CD4-positive, CD25-positive, alpha-beta regulatory T cell (primary cell): ENCODE measurements around the gene B9D2. TPM values are rescaled to one million over a fixed set of nuclear protein-coding genes. Genes with fewer than 3 reads are reported as not detected.

Experiments
- ATAC-seq, 2 donors: fragments of 150-1000 bp; cut with Tn5 transposase; one replicate each; pipeline ENCODE4 v1.10.0; 2021; ENCODE audit warnings: low read depth in 2 of 2, moderate number of reproducible peaks in 2 of 2, moderate library complexity in 1 of 2
- DNase-seq, 3 donors: peaks; one replicate each; pipeline versions ENCODE4 v3.0.0 to v3.0.0-alpha.2; 2012 to 2022; ENCODE audit warnings: mixed read lengths in 1 of 3
- H3K27ac ChIP-seq: one replicate; pipeline ENCODE4 v1.7.0; 2013; ENCODE audit warnings: mild to moderate bottlenecking, low read length; ENCODE audit not compliant: insufficient read depth, poor library complexity, severe bottlenecking
- H3K27me3 ChIP-seq: one replicate; pipeline ENCODE4 v1.7.0; 2013; ENCODE audit warnings: low read length; ENCODE audit not compliant: control insufficient read depth, insufficient read depth
- H3K36me3 ChIP-seq: one replicate; pipeline ENCODE4 v1.7.0; 2013; ENCODE audit warnings: mild to moderate bottlenecking, low read length, moderate library complexity; ENCODE audit not compliant: control insufficient read depth, insufficient read depth
- H3K4me1 ChIP-seq: 2 replicates; pipeline ENCODE4 v1.7.0; 2013; ENCODE audit warnings: mild to moderate bottlenecking, low read length; ENCODE audit not compliant: insufficient read depth, control insufficient read depth, poor library complexity, severe bottlenecking
- H3K4me3 ChIP-seq: one replicate; pipeline ENCODE4 v1.7.0; 2013; ENCODE audit warnings: low read depth, mild to moderate bottlenecking, low read length, moderate library complexity
- H3K9me3 ChIP-seq, 2 experiments: 1 replicate in 1 of 2; 2 replicates in 1 of 2; pipeline ENCODE4 v1.7.0; 2013; ENCODE audit warnings: low read length in 2 of 2, mild to moderate bottlenecking in 1 of 2, moderate library complexity in 1 of 2; ENCODE audit not compliant: control insufficient read depth in 2 of 2
- H3K27ac Mint-ChIP-seq, 3 donors: one replicate each; pipeline ENCODE4 v1.8.0; 2020 to 2022; ENCODE audit warnings: mild to moderate bottlenecking in 3 of 3, mixed read lengths in 3 of 3, moderate library complexity in 2 of 3
- H3K27me3 Mint-ChIP-seq: one replicate; pipeline ENCODE4 v1.8.0; 2022; ENCODE audit warnings: mild to moderate bottlenecking, mixed read lengths
- H3K36me3 Mint-ChIP-seq: one replicate; pipeline ENCODE4 v1.8.0; 2020; ENCODE audit warnings: mixed read lengths
- H3K4me1 Mint-ChIP-seq, 4 donors: one replicate each; pipeline ENCODE4 v1.8.0; 2020 to 2022; ENCODE audit warnings: mixed read lengths in 4 of 4, mild to moderate bottlenecking in 1 of 4
- H3K4me3 Mint-ChIP-seq, 4 donors: one replicate each; pipeline ENCODE4 v1.8.0; 2020 to 2022; ENCODE audit warnings: mild to moderate bottlenecking in 4 of 4, mixed read lengths in 4 of 4, moderate library complexity in 3 of 4
- H3K9me3 Mint-ChIP-seq, 7 donors: one replicate each; pipeline ENCODE4 v1.8.0; 2020 to 2022; ENCODE audit warnings: mixed read lengths in 7 of 7, mild to moderate bottlenecking in 3 of 7, moderate library complexity in 2 of 7
- polyA plus RNA-seq, 4 donors: library from polyadenylated mRNA; unstranded; fragments of 300-500 nt; fragmentation: Illumina TruSeq; gene quantifications; one replicate each; pipeline ENCODE4 v1.2.3, GENCODE V29; 2021
- total RNA-seq: library from RNA; stranded (reverse); gene quantifications from one replicate; pipeline ENCODE4 v1.2.3, GENCODE V29; 2022

Gene B9D2
- total and polyA plus RNA-seq, 5 donors from 2014 or later = 22.3 to 28.4 (median 24.2) TPM

DNA sequence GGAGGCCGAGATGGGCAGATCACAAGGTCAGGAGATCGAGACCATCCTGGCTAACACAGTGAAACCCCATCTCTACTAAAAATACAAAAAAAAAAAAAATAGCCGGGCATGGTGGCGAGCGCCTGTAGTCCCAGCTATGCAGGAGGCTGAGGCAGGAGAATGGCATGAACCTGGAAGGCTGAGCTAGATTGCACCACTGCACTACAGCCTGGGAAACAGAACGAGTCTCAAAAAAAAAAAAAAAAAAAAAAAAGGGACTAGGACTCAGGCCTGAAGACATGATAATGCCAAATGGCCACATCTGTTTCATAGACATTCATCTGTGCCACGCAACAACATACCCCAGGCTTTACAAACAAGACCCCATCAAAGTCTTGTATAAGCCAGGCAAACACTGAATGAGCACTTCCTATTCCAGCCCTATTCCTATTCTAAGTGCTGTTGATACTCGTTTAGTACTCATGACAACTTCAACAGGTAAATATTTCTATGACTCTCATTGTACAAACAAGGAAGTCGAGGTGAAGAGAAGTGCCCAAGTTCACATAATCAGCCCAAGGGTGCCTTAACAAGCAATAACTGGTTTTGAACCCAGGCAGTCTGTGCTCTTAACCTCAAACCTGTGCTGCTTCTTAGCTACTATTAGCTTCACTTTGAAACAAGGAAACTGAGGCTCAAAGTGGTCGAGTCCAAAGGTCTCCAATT is 1.7 kb downstream of the B9D2 start:
- Mint-ChIP-seq H3K27me3 (no peaks in the 10 kb centered on the region), H3K9me3 (no peaks in the 10 kb centered on the region), H3K36me3 (no peaks in the 10 kb centered on the region), H3K4me3 (peak overlapping the region; percentile 9 to 98 (median 84)), H3K4me1 (peaks cover 8 to 60% (median 30%) of the 10 kb centered on the region in 4 donors), H3K27ac (peak overlapping the region in 2 of 3 donors; percentile 100)
- H3K4me3 ChIP-seq = peak overlapping the region; percentile 3
- no peaks in the 10 kb centered on the region for H3K27me3 ChIP-seq
- peaks cover 36% of the 10 kb centered on the region for H3K4me1 ChIP-seq
- H3K27ac ChIP-seq = peak overlapping the region; percentile 100
- ATAC-seq = no peak
- H3K9me3 ChIP-seq = no peaks in the 10 kb centered on the region
- no peak for DNase-seq
- H3K36me3 ChIP-seq = no peaks in the 10 kb centered on the region

DNA sequence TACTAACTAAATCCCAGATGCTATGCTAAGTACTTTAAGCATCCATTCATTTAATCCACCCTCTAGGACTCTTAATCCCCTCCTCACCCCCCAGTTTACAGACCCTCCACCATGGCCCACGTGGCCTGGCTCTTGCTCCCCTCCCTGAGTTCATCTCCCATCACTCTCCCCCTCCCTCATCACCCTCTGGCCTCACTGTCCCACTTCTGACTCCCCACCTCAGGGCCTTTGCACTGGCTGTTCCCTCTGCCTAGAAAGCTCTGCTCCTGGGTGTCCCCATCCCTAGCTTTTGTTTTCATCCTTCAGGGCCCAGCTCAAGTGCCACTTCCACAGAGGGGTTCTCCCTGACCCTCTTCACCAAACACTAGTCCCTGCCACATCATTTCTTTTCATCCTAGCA is 4.2 kb downstream of the B9D2 start:
- Mint-ChIP-seq H3K4me3 (no peak overlapping the region), H3K4me1 (peaks cover 8 to 78% (median 51%) of the 10 kb centered on the region in 4 donors)

DNA sequence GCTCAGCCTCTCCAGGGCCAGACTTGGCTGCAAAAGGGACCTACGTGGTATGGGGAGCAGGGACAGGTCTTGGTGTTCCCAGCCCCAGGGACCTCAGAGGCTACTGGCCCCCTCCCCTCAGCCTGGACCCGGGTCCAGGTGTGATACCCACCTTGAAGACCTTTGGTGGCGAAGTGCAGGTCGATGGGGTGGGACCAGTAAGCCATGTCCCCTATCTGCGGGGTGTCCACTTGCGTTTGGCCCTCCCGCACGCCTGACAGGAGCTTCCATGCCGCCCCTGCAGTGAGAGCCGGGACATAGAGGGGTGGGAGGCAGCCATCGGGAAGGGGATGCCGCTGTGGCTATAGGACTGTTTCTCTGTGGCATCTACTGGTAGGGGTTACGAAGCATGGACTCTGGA is 6.2 kb downstream of the B9D2 start:
- no peaks in the 10 kb centered on the region for H3K36me3 ChIP-seq
- Mint-ChIP-seq H3K4me1 (peaks cover 8 to 68% (median 49%) of the 10 kb centered on the region in 4 donors), H3K27me3 (peaks cover 5% of the 10 kb centered on the region), H3K36me3 (no peaks in the 10 kb centered on the region), H3K9me3 (peaks cover 0 to 4% (median 0%) of the 10 kb centered on the region in 7 donors), H3K27ac (peak overlapping the region; percentile 93 to 97 (median 96)), H3K4me3 (peak overlapping the region; percentile 57 to 100 (median 87))
- ATAC-seq (no peak), DNase-seq (no peak)
- no peaks in the 10 kb centered on the region for H3K27me3 ChIP-seq
- no peaks in the 10 kb centered on the region for H3K9me3 ChIP-seq
- H3K4me1 ChIP-seq = peaks cover 56% of the 10 kb centered on the region
- peak overlapping the region; percentile 2 for H3K4me3 ChIP-seq
- peak overlapping the region; percentile 66 for H3K27ac ChIP-seq

More for the DNA sequence above, 4.2 kb downstream of the B9D2 start:
- H3K27me3 Mint-ChIP-seq = peaks cover 5% of the 10 kb centered on the region
- H3K27ac Mint-ChIP-seq = peak overlapping the region in 2 of 3 donors; percentile 51 to 69
- H3K4me3 ChIP-seq = no peak overlapping the region
- no peaks in the 10 kb centered on the region for H3K9me3 ChIP-seq
- peaks cover 61% of the 10 kb centered on the region for H3K4me1 ChIP-seq
- H3K27ac ChIP-seq = no peak overlapping the region
- ATAC-seq (no peak), DNase-seq (no peak)
- H3K27me3 ChIP-seq = no peaks in the 10 kb centered on the region
- H3K9me3 Mint-ChIP-seq = peaks cover 0 to 2% (median 0%) of the 10 kb centered on the region in 7 donors
- H3K36me3 ChIP-seq = no peaks in the 10 kb centered on the region
- no peaks in the 10 kb centered on the region for H3K36me3 Mint-ChIP-seq

DNA sequence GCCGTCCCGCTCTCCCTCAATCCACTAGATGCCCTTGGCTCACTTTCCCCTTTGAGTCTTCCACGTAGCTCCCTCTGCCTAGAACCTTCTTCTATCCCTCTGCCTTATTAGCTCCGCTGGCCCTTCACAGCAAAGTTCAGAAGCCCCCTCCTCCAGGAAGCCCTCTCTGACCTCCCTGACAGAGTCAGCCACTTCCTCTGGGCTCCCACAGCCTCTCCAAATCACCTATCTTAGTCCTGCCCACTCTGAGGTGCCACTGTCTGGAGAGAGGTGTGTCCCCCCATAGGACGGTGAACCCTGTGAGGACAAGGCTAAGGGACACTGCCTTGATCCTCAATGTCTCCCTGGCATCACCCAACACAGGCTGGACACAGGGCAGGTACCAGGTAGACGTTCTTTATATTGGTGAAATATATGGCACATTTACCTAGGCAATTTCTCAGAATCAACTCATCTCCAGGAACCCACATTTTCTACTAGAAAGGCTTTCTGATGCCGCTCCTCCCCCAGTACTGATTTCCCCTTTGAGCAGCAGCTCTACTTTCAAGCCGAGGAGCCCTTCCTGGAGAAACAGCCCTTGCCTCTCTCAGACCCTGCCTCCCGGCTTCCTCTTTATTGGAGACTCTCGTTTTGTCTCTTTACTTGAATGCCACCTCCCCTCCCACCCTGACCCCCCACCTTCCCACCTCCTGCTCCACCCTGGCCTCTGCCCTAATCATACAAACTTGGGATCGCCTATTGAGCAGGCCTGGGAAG is 6.8 kb downstream of the B9D2 start:
- peak in 1 of 2 donors; percentile 15 for ATAC-seq
- peaks cover 5% of the 10 kb centered on the region for H3K27me3 Mint-ChIP-seq

DNA sequence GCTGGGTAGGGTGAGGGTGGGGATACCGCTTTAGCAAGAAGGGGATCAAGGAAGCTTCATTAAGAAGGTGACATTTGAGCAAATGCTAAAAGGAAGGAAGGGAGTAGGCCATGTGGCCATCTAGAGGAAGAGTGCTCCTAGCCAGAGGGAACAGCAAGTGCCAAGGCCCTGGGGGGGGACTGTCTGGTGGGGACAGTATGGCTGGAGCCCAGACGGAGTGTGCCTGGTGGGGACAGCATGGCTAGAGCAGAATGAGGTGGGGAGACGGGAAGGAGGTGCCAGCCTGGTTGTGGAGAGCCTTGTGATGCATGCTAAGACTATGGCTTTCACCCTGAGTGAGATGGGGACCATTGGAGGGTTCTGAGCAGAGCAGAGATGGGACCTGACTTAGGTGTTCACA is 8.1 kb downstream of the B9D2 start:
- DNase-seq = peak in 1 of 3 donors; percentile 16
- peaks cover 3% of the 10 kb centered on the region for H3K36me3 Mint-ChIP-seq
- peak overlapping the region; percentile 50 to 100 (median 88) for H3K4me3 Mint-ChIP-seq
- H3K27ac Mint-ChIP-seq = peak overlapping the region; percentile 93 to 99 (median 97)
- peak overlapping the region; percentile 66 for H3K27ac ChIP-seq
- H3K36me3 ChIP-seq = no peaks in the 10 kb centered on the region
- H3K4me3 ChIP-seq = no peak overlapping the region
- H3K9me3 ChIP-seq = no peaks in the 10 kb centered on the region
- H3K27me3 ChIP-seq = no peaks in the 10 kb centered on the region
- ATAC-seq = no peak
- H3K9me3 Mint-ChIP-seq = peaks cover 0 to 4% (median 0%) of the 10 kb centered on the region in 7 donors
- peaks cover 8 to 62% (median 47%) of the 10 kb centered on the region in 4 donors for H3K4me1 Mint-ChIP-seq
- peaks cover 58% of the 10 kb centered on the region for H3K4me1 ChIP-seq
- H3K27me3 Mint-ChIP-seq = peaks cover 5% of the 10 kb centered on the region

More for the DNA sequence above, 6.8 kb downstream of the B9D2 start:
- H3K27ac Mint-ChIP-seq = peak overlapping the region; percentile 93 to 97 (median 96)
- Histone ChIP-seq H3K27ac (peak overlapping the region; percentile 66), H3K36me3 (no peaks in the 10 kb centered on the region), H3K4me3 (peak overlapping the region; percentile 44), H3K27me3 (no peaks in the 10 kb centered on the region), H3K4me1 (peaks cover 53% of the 10 kb centered on the region), H3K9me3 (no peaks in the 10 kb centered on the region)
- peak in 2 of 3 donors; percentile 31 to 84 for DNase-seq
- peak overlapping the region; percentile 50 to 100 (median 88) for H3K4me3 Mint-ChIP-seq
- H3K36me3 Mint-ChIP-seq = no peaks in the 10 kb centered on the region
- H3K4me1 Mint-ChIP-seq = peaks cover 8 to 64% (median 45%) of the 10 kb centered on the region in 4 donors
- H3K9me3 Mint-ChIP-seq = peaks cover 0 to 4% (median 0%) of the 10 kb centered on the region in 7 donors

DNA sequence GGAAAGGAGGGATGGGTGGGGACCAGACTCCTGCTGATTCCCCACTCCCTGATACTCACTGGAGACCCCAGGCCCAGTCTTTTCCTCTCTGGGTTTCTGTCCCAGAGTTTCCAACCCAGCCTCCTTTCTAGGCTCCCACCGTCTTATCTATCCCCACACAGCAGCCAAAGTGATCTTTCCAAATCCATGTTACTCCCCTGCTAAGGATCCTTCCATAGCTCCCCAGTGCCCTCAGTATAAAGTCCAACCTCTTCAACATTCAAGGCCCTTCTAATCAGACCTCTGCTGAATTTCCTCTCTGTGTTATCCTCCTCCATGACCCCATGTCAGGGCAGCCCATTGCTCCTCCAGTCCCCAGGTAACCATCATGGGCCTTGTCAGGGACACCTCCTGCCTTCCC is 8.9 kb downstream of the B9D2 start:
- ATAC-seq (no peak), DNase-seq (no peak)
- peaks cover 4% of the 10 kb centered on the region for H3K36me3 Mint-ChIP-seq
- H3K9me3 Mint-ChIP-seq = peaks cover 0 to 4% (median 0%) of the 10 kb centered on the region in 7 donors
- Histone ChIP-seq H3K4me1 (peaks cover 65% of the 10 kb centered on the region), H3K27me3 (no peaks in the 10 kb centered on the region), H3K27ac (peak overlapping the region; percentile 92), H3K36me3 (no peaks in the 10 kb centered on the region), H3K9me3 (no peaks in the 10 kb centered on the region), H3K4me3 (peak overlapping the region; percentile 19)
- H3K27me3 Mint-ChIP-seq = peaks cover 5% of the 10 kb centered on the region
- H3K27ac Mint-ChIP-seq = peak overlapping the region; percentile 93 to 99 (median 97)
- peaks cover 8 to 64% (median 48%) of the 10 kb centered on the region in 4 donors for H3K4me1 Mint-ChIP-seq
- peak overlapping the region; percentile 50 to 100 (median 88) for H3K4me3 Mint-ChIP-seq

DNA sequence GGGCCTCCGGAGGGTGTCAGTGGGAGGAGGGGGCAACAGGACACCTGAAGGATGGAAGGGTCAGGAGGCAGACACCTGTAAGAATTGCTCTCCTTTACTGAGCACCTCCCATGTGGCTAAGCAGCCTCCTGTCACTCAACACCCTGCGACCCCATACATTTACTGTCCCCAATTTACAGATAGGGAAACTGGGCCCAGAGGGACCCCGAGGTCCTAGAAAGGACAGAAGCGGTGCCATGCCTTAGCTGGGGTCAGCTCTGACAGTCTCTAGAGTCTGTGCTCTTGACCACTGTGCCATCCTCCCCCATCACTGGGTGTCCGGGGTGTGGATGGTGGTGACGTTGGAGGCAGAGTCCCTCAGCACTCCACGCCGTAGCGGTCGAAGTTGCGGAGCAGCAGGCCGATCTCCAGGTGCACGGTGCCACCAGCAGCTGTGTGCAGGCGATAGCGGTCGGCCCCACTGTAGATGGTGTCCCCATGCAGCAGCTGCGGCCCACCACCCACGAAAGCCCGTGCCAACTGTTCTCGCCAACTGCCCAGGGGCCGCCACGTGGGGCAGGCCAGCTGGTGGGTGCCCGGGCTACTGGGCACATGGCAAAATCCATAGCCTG is 9.5 kb downstream of the B9D2 start:
- Mint-ChIP-seq H3K4me1 (peaks cover 14 to 65% (median 49%) of the 10 kb centered on the region in 4 donors), H3K27me3 (peaks cover 5% of the 10 kb centered on the region), H3K36me3 (peaks cover 4% of the 10 kb centered on the region), H3K9me3 (peaks cover 0 to 4% (median 0%) of the 10 kb centered on the region in 7 donors), H3K27ac (peak overlapping the region; percentile 96 to 99 (median 97)), H3K4me3 (peak overlapping the region; percentile 83 to 100 (median 90))
- no peaks in the 10 kb centered on the region for H3K9me3 ChIP-seq
- no peaks in the 10 kb centered on the region for H3K27me3 ChIP-seq
- peak overlapping the region; percentile 92 for H3K27ac ChIP-seq
- H3K4me3 ChIP-seq = peak overlapping the region; percentile 26
- peaks cover 70% of the 10 kb centered on the region for H3K4me1 ChIP-seq
- ATAC-seq (no peak), DNase-seq (no peak)
- no peaks in the 10 kb centered on the region for H3K36me3 ChIP-seq
